ENCODE data around the gene GPR148.

DNA sequence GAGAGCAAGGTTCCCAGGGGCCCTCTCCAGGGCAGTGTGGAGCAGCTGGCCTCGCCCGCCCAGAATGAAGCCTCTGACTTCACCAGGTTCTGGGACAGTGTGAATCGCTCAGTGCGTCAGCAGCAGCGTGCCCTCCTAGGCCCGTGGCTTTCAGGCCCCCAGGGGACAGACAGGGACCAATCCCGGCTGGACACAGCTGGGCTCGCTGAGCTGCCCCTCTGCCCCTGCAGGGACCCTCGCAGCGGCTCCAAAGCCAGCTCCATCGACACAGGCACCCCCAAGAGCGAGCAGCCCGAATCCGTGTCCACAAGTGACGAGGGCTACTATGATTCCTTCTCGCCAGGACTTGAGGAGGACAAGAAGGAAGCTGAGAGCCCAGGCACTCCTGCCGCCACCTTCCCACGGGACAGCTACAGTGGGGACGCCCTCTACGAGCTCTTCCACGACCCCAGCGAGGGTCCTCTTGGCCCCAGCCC lies 34.1 kb downstream of the GPR148 start:
- TF ChIP-seq, protein P1, sequence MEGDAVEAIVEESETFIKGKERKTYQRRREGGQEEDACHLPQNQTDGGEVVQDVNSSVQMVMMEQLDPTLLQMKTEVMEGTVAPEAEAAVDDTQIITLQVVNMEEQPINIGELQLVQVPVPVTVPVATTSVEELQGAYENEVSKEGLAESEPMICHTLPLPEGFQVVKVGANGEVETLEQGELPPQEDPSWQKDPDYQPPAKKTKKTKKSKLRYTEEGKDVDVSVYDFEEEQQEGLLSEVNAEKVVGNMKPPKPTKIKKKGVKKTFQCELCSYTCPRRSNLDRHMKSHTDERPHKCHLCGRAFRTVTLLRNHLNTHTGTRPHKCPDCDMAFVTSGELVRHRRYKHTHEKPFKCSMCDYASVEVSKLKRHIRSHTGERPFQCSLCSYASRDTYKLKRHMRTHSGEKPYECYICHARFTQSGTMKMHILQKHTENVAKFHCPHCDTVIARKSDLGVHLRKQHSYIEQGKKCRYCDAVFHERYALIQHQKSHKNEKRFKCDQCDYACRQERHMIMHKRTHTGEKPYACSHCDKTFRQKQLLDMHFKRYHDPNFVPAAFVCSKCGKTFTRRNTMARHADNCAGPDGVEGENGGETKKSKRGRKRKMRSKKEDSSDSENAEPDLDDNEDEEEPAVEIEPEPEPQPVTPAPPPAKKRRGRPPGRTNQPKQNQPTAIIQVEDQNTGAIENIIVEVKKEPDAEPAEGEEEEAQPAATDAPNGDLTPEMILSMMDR (optimal IDR thresholded peaks at IDR 0.05 in 1 of 3, IDR thresholded peaks at IDR 0.05 in 1 of 3, conservative IDR thresholded peaks at IDR 0.05 in 1 of 3; ENCODE audit: extremely low read depth in 1 of 3, insufficient read depth in 2 of 3, low read length in 3 of 3), result no peak
- no peak for TF ChIP-seq EZH2 (IDR thresholded peaks at IDR 0.05; ENCODE audit: low read length)
